Tibial nerve (tissue), 4 donors: ENCODE measurements around the gene KLF3. TPM values are rescaled to one million over a fixed set of nuclear protein-coding genes. Genes with fewer than 3 reads are reported as not detected.

Source experiments
- DNase-seq, 2 donors: peaks; one replicate each; pipeline ENCODE4 v3.0.0-alpha.2; 2019; ENCODE audit warnings: low spot score in 2 of 2
- H3K27ac ChIP-seq, 4 donors: fragments of 200-600 bp; sonication (generic) in 3 of 4; one replicate each; pipeline ENCODE4 v1.5.1; 2017 to 2019; ENCODE audit warnings: mild to moderate bottlenecking in 1 of 4
- H3K27me3 ChIP-seq, 2 donors: fragments of 200-600 bp; sonication (generic) in 1 of 2; one replicate each; pipeline versions ENCODE4 v1.5.1 to v1.6.0; 2017 to 2019
- H3K36me3 ChIP-seq, 3 donors: fragments of 200-600 bp; sonication (generic); one replicate each; pipeline ENCODE4 v1.5.1; 2018 to 2019
- H3K4me1 ChIP-seq, 4 donors: fragments of 200-600 bp; sonication (generic) in 3 of 4; one replicate each; pipeline ENCODE4 v1.5.1; 2017 to 2019
- H3K4me3 ChIP-seq, 4 donors: fragments of 200-600 bp; sonication (generic) in 3 of 4; one replicate each; pipeline ENCODE4 v1.5.1; 2017 to 2019; ENCODE audit warnings: mild to moderate bottlenecking in 1 of 4, moderate library complexity in 1 of 4
- H3K9me3 ChIP-seq, 4 donors: fragments of 200-600 bp; sonication (generic) in 3 of 4; one replicate each; pipeline ENCODE4 v1.5.1; 2017 to 2019
- CTCF ChIP-seq, 5 experiments: fragments of 200-600 bp in 3 of 5; fragments of 450-650 bp in 2 of 5; sonication (generic) in 3 of 5; IDR thresholded peaks; one replicate each; pipeline ENCODE4 v1.5.1; 2016 to 2019; ENCODE audit warnings: antibody characterized with exemption in 5 of 5, mild to moderate bottlenecking in 3 of 5, moderate library complexity in 2 of 5
- EP300 ChIP-seq, 2 donors: sonication (generic); formaldehyde crosslinking; IDR thresholded peaks; one replicate each; pipeline ENCODE4 v1.6.1; 2017; ENCODE audit warnings: antibody characterized with exemption in 2 of 2, mild to moderate bottlenecking in 1 of 2
- POLR2A ChIP-seq, 2 donors: fragments of 450-650 bp; IDR thresholded peaks; one replicate each; pipeline ENCODE4 v1.6.1; 2017; ENCODE audit warnings: antibody characterized with exemption in 2 of 2, mild to moderate bottlenecking in 2 of 2, moderate library complexity in 2 of 2
- WGBS, 2 donors: methylation state at CpG; one replicate each; pipeline ENCODE4 v1.1.5; 2018; 5-methylcytosine and 5-hydroxymethylcytosine counted together
- total RNA-seq, 4 donors: library from RNA; depleted of rRNA; stranded (reverse); fragments of >200 nt; gene quantifications; one replicate each; pipeline ENCODE4 v1.1.0, GENCODE V29; 2016

The KLF3 gene
- total RNA-seq, 4 donors from 2014 or later: 36.3 to 70.1 (median 38.4) TPM

GRCh38 chr4:38670939-38671591 is 7.1 kb downstream of the KLF3 start:
- no peak for TF ChIP-seq CTCF (IDR thresholded peaks at IDR 0.05)
- H3K4me1 ChIP-seq: peaks cover 4 to 96% (median 83%) of the 10 kb centered on the region in 4 donors
- no peaks in the 10 kb centered on the region for H3K27me3 ChIP-seq
- H3K36me3 ChIP-seq: no peaks in the 10 kb centered on the region
- no peaks in the 10 kb centered on the region for H3K9me3 ChIP-seq
- peak overlapping the region; percentile 16 to 99 (median 86) for H3K27ac ChIP-seq
- peak overlapping the region in 1 of 4 donors; percentile 15 for H3K4me3 ChIP-seq
- no peak for DNase-seq
- WGBS, 2 donors: 54 to 63% methylated on average over 10 of the region's 10 CpGs

- Histone ChIP-seq H3K27ac (peak overlapping the region; percentile 16 to 99 (median 86)), H3K4me3 (no peak overlapping the region), H3K36me3 (no peaks in the 10 kb centered on the region), H3K4me1 (peaks cover 4 to 96% (median 87%) of the 10 kb centered on the region in 4 donors), H3K9me3 (no peaks in the 10 kb centered on the region), H3K27me3 (no peaks in the 10 kb centered on the region)
- TF ChIP-seq POLR2A (IDR thresholded peaks at IDR 0.05) (no peak), EP300 (IDR thresholded peaks at IDR 0.05) (no peak), CTCF (IDR thresholded peaks at IDR 0.05) (no peak)
- DNase-seq: no peak
- WGBS, 2 donors: 69 to 75% methylated on average over 5 of the region's 5 CpGs
Measured at GRCh38 chr4:38671592-38671940, 7.6 kb downstream of the KLF3 start.

GRCh38 chr4:38672074-38672396 is 8.0 kb downstream of the KLF3 start:
- WGBS, 2 donors: 53 to 76% methylated on average over 3 of the region's 3 CpGs
- Histone ChIP-seq H3K36me3 (no peaks in the 10 kb centered on the region), H3K27ac (peak overlapping the region; percentile 64 to 99 (median 86)), H3K4me1 (peaks cover 4 to 97% (median 86%) of the 10 kb centered on the region in 4 donors), H3K9me3 (no peaks in the 10 kb centered on the region), H3K27me3 (no peaks in the 10 kb centered on the region), H3K4me3 (peak overlapping the region in 1 of 4 donors; percentile 7)
- no peak for TF ChIP-seq POLR2A (IDR thresholded peaks at IDR 0.05)
- TF ChIP-seq CTCF (IDR thresholded peaks at IDR 0.05): no peak
- TF ChIP-seq EP300 (IDR thresholded peaks at IDR 0.05): no peak
- no peak for DNase-seq

- WGBS, 2 donors: 32% methylated on average over 12 of the region's 13 CpGs
- H3K9me3 ChIP-seq: no peaks in the 10 kb centered on the region
- no peaks in the 10 kb centered on the region for H3K27me3 ChIP-seq
- no peaks in the 10 kb centered on the region for H3K36me3 ChIP-seq
- peak overlapping the region; percentile 64 to 99 (median 86) for H3K27ac ChIP-seq
- no peak for DNase-seq
- H3K4me1 ChIP-seq: peaks cover 4 to 98% (median 88%) of the 10 kb centered on the region in 4 donors
- H3K4me3 ChIP-seq: peak overlapping the region in 1 of 4 donors; percentile 7
- TF ChIP-seq CTCF (IDR thresholded peaks at IDR 0.05) (no peak), POLR2A (IDR thresholded peaks at IDR 0.05) (no peak), EP300 (IDR thresholded peaks at IDR 0.05) (no peak)
Measured at GRCh38 chr4:38672397-38673129, 8.6 kb downstream of the KLF3 start.
